Common myeloid progenitor, CD34-positive (primary cell): ENCODE results near the gene TBC1D12.

Source experiments
- CTCF ChIA-PET: fragments of 350-600 bp; sonication (Branson Sonifier 250); formaldehyde crosslinking; loops from one replicate; lab custom pipeline; 2021; ENCODE audit warnings: antibody characterized with exemption; lab: Charles Lee
- POLR2A ChIA-PET: fragments of 350-600 bp; sonication (Branson Sonifier 250); formaldehyde crosslinking; loops from one replicate; lab custom pipeline; 2021; ENCODE audit warnings: antibody characterized with exemption; lab: Charles Lee
- DNase-seq, 3 donors: peaks; one replicate each; pipeline versions ENCODE4 v3.0.0 to v3.0.0-alpha.2; 2013
- H3K27ac ChIP-seq, 2 experiments: 1 replicate in 1 of 2; 2 replicates in 1 of 2; pipeline ENCODE4 v1.7.0; 2013; ENCODE audit warnings: inconsistent platforms in 2 of 2, low read length in 2 of 2, mild to moderate bottlenecking in 2 of 2, low read depth in 1 of 2, moderate library complexity in 1 of 2; ENCODE audit not compliant: severe bottlenecking in 2 of 2, insufficient read depth in 1 of 2, poor library complexity in 1 of 2
- H3K27me3 ChIP-seq, 5 experiments: replicated peaks in 2 of 5; 1 replicate in 3 of 5; 2 replicates in 2 of 5; pipeline versions ENCODE4 v1.6.1 to v1.7.0; 2013; ENCODE audit warnings: low read length in 4 of 5, mild to moderate bottlenecking in 2 of 5, moderate library complexity in 2 of 5, inconsistent platforms in 1 of 5; ENCODE audit not compliant: insufficient read depth in 5 of 5, control insufficient read depth in 4 of 5
- H3K36me3 ChIP-seq, 4 experiments: 1 replicate in 2 of 4; 2 replicates in 2 of 4; pipeline versions ENCODE4 v1.6.1 to v1.7.0; 2013; ENCODE audit warnings: low read length in 3 of 4, control low read depth in 1 of 4, mild to moderate bottlenecking in 1 of 4; ENCODE audit not compliant: control insufficient read depth in 4 of 4, insufficient read depth in 4 of 4
- H3K4me1 ChIP-seq, 4 experiments: 1 replicate in 3 of 4; 2 replicates in 1 of 4; pipeline versions ENCODE4 v1.6.1 to v1.7.1; 2013; ENCODE audit warnings: low read length in 3 of 4, mild to moderate bottlenecking in 3 of 4, control low read depth in 1 of 4, inconsistent platforms in 1 of 4, moderate library complexity in 1 of 4; ENCODE audit not compliant: control insufficient read depth in 4 of 4, insufficient read depth in 4 of 4; ENCODE audit errors: control extremely low read depth in 1 of 4
- H3K4me3 ChIP-seq, 7 experiments: 1 replicate in 4 of 7; 2 replicates in 3 of 7; pipeline versions ENCODE4 v1.5.1 to v1.7.0; 2013; ENCODE audit warnings: mild to moderate bottlenecking in 7 of 7, low read length in 6 of 7, moderate library complexity in 6 of 7, inconsistent platforms in 2 of 7, low read depth in 2 of 7, control low read depth in 1 of 7; ENCODE audit not compliant: insufficient read depth in 4 of 7, control insufficient read depth in 1 of 7; ENCODE audit errors: extremely low read depth in 1 of 7
- H3K9me3 ChIP-seq, 5 experiments: 1 replicate in 4 of 5; 2 replicates in 1 of 5; pipeline versions ENCODE4 v1.6.1 to v1.7.1; 2013; ENCODE audit warnings: low read length in 4 of 5, mild to moderate bottlenecking in 2 of 5, inconsistent platforms in 1 of 5, low read depth in 1 of 5, moderate library complexity in 1 of 5; ENCODE audit not compliant: control insufficient read depth in 4 of 5, insufficient read depth in 2 of 5; ENCODE audit errors: control extremely low read depth in 1 of 5
- WGBS: methylation state at CpG from one replicate; pipeline ENCODE4 v1.1.5; 2013; ENCODE audit not compliant: insufficient coverage; 5-methylcytosine and 5-hydroxymethylcytosine counted together

The TBC1D12 gene

GRCh38 chr10:94489976-94490788, 87.8 kb downstream of the TBC1D12 start:
- 83% methylated on average over 3 of the region's 3 CpGs for WGBS
- POLR2A ChIA-PET = no interaction called here
- no peaks in the 10 kb centered on the region for H3K36me3 ChIP-seq
- no peaks in the 10 kb centered on the region for H3K27me3 ChIP-seq
- no peak overlapping the region for H3K27ac ChIP-seq
- CTCF ChIA-PET = no interaction called here
- no peak overlapping the region for H3K4me3 ChIP-seq
- no peak for DNase-seq
- H3K9me3 ChIP-seq = peaks cover 0 to 6% (median 0%) of the 10 kb centered on the region in 5 experiments
- H3K4me1 ChIP-seq = no peaks in the 10 kb centered on the region

DNA sequence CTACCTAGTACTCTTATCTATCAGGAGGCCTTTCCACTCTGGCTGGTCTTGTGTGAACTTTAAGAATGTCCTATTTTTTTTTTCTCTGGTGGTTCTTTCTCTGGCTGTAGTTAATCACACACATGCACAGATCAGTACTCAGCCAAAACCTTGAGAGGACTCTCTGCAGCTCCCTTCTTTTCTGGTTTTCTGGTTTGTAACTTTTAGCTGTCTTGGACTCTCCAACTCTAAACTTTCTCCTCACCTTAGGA, 88.4 kb downstream of the TBC1D12 start:
- H3K27ac ChIP-seq = no peak overlapping the region
- no peaks in the 10 kb centered on the region for H3K4me1 ChIP-seq
- H3K9me3 ChIP-seq = peaks cover 0 to 6% (median 0%) of the 10 kb centered on the region in 5 experiments
- ChIA-PET POLR2A (no interaction called here), CTCF (no interaction called here)
- no peaks in the 10 kb centered on the region for H3K27me3 ChIP-seq
- H3K4me3 ChIP-seq = no peak overlapping the region
- DNase-seq = no peak
- H3K36me3 ChIP-seq = no peaks in the 10 kb centered on the region

GRCh38 chr10:94493463-94493862, 91.1 kb downstream of the TBC1D12 start:
- WGBS = no CpG with 5 or more reads among the region's 2 CpGs
- DNase-seq = no peak
- no peaks in the 10 kb centered on the region for H3K9me3 ChIP-seq
- H3K36me3 ChIP-seq = no peaks in the 10 kb centered on the region
- POLR2A ChIA-PET = no interaction called here
- H3K27me3 ChIP-seq = no peaks in the 10 kb centered on the region
- H3K27ac ChIP-seq = no peak overlapping the region
- H3K4me1 ChIP-seq = no peaks in the 10 kb centered on the region
- H3K4me3 ChIP-seq = no peak overlapping the region
- CTCF ChIA-PET = no interaction called here

GRCh38 chr10:94496010-94496409, 93.7 kb downstream of the TBC1D12 start:
- Histone ChIP-seq H3K36me3 (no peaks in the 10 kb centered on the region), H3K27me3 (no peaks in the 10 kb centered on the region), H3K4me3 (no peak overlapping the region), H3K4me1 (no peaks in the 10 kb centered on the region), H3K9me3 (no peaks in the 10 kb centered on the region), H3K27ac (no peak overlapping the region)
- POLR2A ChIA-PET = no interaction called here
- no peak for DNase-seq
- 98% methylated on average over 3 of the region's 4 CpGs for WGBS
- CTCF ChIA-PET = no interaction called here

GRCh38 chr10:94496646-94497045, 94.3 kb downstream of the TBC1D12 start:
- CTCF ChIA-PET = no interaction called here
- Histone ChIP-seq H3K36me3 (no peaks in the 10 kb centered on the region), H3K27ac (no peak overlapping the region), H3K4me1 (no peaks in the 10 kb centered on the region), H3K9me3 (no peaks in the 10 kb centered on the region), H3K4me3 (no peak overlapping the region), H3K27me3 (no peaks in the 10 kb centered on the region)
- POLR2A ChIA-PET = interaction anchor here (0.6 kb wide), 1 partner anchor 583 kb away, joined by 3 read pairs; no protein-coding TSS in a partner anchor
- no CpG with 5 or more reads among the region's 3 CpGs for WGBS
- DNase-seq = no peak

DNA sequence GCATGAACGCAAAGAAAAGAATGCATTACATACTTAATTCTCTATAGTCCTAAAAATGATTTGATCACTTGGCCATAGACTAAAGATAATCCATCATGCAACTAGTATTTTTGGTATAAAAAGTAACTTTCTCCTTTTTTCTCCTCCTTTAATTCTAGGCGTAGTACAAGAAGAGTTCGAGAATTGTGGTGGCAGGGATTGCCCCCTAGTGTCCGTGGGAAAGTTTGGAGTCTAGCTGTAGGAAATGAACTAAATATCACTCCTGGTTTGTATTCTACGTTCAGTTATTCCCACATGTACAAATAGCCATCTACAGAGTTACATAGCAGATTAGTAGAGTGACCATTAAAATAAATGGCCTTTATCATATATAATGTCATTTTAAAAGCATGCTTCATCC, 97.7 kb downstream of the TBC1D12 start:
- ChIA-PET POLR2A (no interaction called here), CTCF (no interaction called here)
- Histone ChIP-seq H3K4me1 (no peaks in the 10 kb centered on the region), H3K4me3 (no peak overlapping the region), H3K36me3 (no peaks in the 10 kb centered on the region), H3K27ac (no peak overlapping the region), H3K9me3 (no peaks in the 10 kb centered on the region), H3K27me3 (no peaks in the 10 kb centered on the region)
- WGBS = 100% methylated on average over 1 of the region's 5 CpGs
- no peak for DNase-seq

- H3K4me3 ChIP-seq = no peak overlapping the region
- DNase-seq = no peak
- WGBS = no CpG with 5 or more reads among the region's 5 CpGs
- H3K36me3 ChIP-seq = no peaks in the 10 kb centered on the region
- ChIA-PET CTCF (no interaction called here), POLR2A (interaction anchor here (0.6 kb wide), 1 partner anchor 90 kb away, joined by 3 read pairs; no protein-coding TSS in a partner anchor)
- H3K27ac ChIP-seq = no peak overlapping the region
- no peaks in the 10 kb centered on the region for H3K4me1 ChIP-seq
- H3K9me3 ChIP-seq = no peaks in the 10 kb centered on the region
- no peaks in the 10 kb centered on the region for H3K27me3 ChIP-seq
Measured at GRCh38 chr10:94521276-94522250, 119.2 kb downstream of the TBC1D12 start.
